ENCODE results near the gene PAK4.
"Not testable (repeated sequence)": the region's sequence is repeated elsewhere in the genome, so short reads cannot be mapped to it uniquely, and the experiment has no call there.

PAK4 gene

DNA sequence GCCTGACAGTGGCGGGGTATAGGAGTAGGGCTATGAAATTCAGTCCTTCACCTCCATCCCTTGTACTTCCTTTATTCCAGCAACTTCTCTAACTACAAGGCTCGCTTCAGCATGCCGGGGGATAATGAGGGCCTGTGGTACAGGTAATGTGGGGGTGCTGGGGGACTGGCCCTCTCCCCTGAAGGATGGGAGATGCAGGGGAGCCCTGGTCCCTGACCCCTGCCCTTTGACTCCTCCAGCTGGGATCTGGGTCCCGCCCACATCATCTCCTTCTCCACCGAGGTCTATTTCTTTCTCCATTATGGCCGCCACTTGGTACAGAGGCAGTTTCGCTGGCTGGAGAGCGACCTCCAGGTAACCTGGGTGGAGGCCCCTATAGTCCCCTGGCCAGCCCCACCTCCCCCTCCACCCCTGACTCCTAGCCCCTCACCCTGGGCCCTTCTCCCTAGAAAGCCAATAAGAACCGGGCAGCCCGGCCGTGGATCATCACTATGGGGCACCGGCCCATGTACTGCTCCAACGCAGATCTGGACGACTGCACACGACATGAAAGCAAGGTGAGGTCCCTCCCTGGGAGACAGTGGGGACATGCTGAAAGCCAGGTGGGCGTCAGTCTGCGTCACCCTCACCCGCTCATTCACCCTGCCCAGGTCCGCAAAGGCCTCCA is 25.0 kb upstream of the PAK4 start:
- no peak for DNase-seq

DNA sequence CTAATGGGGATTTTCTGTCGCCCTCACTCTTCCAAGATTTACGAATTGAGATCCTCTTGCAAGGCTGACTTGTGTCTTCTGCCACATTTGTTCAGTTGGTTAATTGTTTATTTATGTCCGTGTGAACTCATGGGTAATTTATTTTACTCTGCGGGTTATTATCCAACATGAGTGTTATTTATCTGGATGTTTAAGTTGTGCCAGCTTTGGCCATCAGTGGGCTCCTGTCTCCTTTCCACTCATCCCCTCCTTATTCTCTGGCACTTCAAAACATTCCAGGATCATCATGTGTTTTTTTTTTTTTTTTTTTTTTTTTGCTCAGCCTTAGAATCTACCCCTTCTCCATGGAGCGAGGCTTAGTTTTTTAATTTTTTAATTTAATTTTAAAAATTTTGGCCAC is 22.4 kb upstream of the PAK4 start:
- DNase-seq: no peak

DNA sequence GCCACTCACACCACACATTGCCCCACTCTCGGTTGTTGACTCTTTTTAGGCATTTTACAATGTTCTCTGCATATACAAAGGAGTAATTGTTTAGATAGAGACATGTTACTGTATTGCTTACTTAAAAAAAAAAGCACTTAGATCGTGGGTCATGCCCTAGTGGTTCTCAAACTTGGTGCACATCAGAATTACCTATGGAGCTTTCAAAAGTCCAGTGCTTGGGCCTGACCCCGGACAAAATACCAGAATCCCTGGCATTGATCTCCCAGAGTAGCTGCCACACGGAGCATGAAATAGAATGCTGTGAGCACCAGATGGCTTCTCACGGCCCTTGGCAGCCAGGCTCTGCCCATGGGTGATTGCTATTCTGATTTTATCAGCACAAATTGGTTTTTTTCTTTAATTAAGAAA is 21.4 kb upstream of the PAK4 start:
- no peak for DNase-seq

DNA sequence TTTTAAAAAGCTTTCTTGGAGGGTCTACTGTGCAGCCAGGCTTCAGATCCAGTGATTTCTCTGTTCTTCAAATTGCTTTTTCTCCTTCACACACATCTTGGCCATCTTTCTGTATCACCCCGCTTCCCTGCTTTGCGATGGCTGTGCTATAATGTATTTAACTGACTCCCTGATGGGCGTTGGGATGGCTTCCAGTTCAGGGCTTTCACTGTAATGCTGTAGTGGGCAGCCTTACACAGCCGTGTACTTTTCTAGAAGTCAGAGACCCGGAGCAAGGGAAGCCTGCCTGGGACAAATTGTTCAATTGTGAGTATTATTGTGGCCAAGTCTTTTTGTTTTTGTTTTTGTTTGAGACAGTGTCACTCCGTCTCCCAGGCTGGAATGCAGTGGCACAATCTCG is 19.4 kb upstream of the PAK4 start:
- DNase-seq: no peak

DNA sequence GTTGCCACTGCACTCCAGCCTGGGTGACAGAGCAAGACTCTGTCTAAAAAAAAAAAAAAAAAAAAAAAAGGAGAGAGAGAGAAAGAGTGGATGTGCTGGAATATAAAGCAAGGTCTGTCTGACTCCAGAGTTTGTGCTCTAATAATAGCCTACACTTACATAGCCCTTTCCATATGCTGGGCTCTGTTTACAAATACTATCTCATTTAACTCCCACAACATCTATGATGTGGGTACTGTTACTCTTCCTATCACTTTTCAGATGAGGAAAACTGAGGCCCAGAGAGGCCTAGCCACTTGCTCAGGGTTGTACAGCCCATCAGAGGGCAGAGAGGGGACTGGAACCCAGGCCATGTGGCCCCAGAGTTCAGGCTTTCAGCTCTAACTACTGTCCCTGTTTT is 15.9 kb upstream of the PAK4 start:
- no peak for DNase-seq

DNA sequence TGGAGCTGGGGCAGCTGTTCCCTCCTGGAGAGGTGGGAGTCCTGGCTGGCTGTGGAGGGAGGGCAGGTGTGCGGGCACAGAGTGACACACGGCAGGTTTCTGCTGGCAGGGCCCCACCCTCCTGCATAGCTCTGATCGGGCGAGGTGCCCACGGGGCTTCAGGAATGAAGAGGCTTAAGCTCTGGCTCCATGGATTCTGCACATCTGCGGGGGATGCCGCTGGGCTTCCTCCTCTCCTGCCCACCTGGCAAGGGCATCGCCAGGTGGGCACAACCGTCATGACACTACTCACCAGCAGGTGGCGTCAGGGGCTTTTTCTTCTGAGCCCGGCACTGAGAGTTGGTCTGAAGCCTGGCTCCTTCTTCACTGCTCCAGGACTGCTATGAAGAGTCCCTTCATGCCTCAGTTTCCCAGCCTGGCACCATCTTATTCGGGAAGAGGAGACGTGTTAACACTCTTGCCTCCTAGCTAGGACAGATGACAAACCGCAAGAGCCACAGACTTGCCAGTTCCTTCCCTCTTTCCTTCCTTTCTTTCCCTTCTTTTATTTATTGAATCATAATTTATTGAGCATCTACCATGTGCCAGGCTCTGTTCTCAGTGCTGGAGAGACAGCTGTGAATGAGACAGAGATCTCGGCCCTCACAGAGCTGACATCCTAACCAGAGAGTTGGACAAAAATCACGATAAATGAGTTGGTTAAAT is 15.2 kb upstream of the PAK4 start:
- peak; percentile 20 for DNase-seq

DNA sequence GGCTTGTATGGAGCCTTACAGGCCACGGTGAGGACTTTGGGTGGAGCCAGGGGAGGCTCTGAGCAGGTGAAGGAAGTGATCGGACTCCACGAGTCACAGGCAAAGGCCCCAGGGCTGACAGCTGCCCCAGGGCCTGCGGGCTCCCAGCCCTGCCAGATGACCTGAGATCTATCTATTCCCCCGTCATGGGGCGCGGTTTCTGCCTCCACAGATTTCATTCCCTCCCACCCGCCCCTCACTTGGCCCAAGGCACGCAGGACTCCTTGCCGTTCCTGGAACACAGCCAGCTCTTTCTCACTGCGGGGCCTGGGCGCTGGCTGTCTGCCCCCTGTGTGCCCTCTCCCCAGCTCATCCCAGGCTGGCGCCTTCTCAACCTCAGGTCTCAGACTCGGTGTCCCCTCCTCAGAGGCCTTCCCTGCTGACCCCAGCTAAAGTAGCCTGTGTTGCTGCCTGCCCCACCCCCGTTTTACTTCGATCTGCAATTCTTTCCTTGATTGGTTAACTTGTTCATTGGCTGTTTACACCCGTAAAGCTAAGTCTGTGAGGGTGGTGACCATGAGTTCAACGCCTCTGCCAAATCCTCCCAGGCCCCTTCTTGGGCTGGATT is 13.9 kb upstream of the PAK4 start:
- no peak for DNase-seq

DNA sequence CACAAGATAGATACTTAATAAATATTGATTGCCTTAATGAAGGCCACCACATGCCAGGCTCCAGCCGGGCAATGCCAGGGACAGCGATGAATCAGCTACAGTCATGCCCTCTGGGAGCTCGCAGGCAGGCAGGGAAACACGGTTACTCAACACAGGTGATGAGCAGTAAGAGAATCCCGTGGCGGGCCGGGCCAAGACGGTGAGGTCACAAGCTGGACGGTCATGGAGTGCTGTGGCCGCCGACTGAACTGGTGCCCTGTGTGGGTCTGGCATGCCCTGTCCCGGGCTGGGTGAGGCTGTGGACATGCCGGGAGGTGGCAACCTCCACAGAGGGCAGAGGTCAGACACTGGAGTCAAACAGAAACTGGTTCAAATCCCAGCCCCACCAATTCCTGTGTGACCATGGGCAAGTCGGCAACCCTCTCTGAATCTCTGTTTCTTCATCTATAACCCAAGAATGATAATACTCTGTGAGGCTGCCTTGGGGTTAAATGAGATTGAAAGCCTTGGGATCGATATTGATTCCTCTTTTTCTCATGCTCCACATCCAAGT is 13.2 kb upstream of the PAK4 start:
- DNase-seq: no peak

DNA sequence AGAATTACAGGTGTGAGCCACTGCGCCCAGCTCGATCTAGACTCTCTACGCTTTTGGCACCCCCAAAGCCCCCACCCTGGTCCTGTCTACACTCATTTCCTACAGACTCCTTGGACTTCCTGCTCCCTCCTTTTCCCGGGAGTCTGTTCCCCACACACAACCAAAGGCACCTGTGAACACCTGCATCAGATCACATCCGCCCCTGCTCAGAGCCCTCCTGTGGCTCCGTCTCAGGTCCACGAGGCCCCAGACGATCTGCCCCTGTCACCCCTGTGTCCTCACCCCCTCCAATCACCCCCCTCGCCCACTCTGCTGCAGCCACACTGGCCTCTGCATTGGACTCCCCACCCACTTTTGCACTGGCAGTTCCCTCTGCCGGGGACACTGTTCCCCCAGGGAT is 12.4 kb upstream of the PAK4 start:
- DNase-seq: no peak

DNA sequence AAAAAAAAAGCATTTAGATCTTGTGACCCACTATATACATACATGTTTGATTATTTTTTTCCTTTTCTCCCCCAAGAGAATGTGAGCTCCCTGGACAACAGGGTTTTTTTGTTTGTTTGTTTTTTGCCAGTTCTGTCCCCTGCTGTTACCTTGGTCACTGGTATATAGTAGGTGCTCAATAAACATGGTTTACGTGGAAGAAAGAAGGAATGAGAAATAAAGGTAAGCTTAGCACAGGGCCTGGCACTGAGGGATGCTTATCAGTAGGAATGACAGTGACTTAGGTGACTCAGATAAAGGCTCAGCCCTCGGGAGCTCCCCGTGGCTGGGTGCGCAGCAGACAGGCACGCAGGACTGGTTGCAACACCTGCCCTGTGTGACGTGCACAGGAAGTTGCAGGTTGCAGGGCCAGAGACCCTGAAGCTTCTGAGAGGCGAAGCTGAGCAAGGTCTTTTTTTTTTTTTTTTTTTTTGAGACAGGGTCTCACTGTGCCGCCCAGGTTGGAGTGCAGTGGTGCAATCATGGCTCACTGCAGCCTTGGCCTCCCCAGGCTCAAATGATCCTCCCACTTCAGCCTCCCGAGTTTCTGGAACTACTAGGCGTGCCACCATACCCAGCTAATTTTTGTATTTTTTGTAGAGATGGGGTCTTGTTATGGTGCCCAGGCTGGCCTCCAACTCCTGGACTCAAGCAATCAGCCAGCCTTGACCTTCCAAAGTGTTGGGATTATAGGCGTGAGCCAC is 10.3 kb upstream of the PAK4 start:
- no peak for DNase-seq

DNA sequence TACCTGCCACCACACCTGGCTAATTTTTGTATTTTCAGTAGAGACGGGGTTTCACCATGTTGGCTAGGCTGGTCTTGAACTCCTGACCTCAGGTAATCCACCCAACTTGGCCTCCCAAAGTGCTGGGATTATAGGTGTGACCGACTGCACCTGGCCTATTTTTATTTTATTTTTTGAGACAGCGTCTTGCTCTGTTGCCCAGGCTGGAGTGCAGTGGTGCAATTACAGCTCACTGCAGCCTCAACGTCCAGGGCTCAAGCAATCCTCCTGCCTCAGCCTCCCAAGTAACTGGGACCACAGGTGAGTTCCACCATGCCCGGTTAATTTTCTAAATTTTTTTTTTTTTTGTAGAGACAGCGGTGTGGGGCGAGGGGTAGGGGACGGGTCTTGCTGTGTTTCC is 8.6 kb upstream of the PAK4 start:
- DNase-seq: not testable (repeated sequence)

DNA sequence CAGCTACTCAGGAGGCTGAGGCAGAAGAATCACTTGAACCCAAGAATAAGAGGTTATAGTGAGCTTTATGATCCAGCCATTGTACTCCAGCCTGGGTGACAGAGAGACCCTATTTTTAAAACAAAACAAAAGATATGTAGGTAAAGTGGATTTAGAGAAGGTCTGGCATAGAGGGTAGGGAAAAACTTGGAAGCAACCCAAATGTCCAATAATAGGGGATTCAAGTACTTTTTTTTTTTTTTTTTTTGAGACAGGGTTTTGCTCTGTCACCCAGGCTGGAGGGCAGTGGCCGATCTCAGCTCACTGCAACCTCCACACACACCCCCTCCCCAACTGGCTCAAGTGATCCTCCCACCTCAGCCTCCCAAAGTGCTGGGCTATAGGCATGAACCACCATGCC is 5.8 kb upstream of the PAK4 start:
- no peak for DNase-seq

DNA sequence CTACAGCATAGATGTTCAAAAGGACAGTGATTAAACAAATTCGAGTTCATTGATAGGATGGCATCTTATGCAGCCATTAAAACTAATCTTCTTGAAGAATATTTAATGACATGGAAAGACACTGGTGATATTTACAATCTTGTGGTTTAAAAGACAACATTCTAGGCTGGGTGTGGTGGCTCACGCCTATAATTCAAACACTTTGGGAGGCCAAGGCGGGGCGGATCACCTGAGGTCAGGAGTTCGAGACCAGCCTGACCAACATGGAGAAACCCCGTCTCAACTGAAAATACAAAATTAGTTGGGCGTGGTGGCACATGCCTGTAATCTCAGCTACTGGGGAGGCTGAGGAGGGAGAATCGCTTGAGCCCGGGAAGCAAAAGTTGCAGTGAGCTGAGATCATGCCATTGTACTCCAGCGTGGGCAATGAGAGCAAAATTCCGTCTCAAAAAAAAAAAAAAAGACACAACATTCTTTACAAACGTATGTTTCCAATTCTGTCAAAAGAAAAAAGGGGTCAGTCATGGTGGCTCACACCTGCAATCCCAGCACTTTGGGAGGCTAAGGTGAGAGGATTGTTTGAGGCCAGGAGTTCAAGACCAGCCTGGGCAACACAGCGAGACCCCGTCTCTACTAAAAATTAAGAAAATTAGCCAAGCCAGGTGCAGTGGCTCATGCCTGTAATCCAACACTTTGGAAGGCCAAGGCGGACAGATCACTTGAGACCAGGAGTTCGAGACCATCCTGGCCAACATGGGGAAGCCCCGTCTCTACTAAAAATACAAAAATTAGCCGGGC is 2.5 kb upstream of the PAK4 start:
- no peak for DNase-seq

DNA sequence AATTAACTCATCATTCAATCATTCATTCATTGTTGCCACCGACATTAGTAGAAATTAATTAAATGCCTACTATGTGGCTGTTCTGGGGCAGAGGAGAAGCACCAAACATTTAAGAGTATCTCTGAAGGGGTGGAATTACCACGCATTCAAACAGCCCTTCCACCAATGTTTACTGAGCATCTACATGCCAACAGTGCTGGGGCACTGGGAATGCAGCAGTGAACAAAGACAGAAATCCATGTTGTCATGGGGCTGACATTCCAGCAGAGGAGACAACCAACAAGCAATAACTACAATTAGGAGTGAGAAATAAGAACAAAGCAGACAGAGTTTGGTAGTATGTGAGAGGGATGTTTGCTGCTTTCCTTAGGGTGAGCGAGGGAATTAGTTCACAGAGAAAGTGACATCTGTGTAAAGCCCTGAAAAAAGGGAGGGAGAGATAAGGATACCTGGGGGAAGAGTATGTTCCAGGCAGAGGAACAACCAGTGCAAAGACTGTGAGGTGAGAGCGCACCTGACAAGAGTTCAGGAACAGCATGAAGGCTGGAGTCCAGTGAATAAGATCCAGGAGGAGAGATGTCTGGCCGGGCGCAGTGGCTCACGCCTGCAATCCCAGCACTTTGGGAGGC is 1.3 kb upstream of the PAK4 start:
- no peak for DNase-seq

DNA sequence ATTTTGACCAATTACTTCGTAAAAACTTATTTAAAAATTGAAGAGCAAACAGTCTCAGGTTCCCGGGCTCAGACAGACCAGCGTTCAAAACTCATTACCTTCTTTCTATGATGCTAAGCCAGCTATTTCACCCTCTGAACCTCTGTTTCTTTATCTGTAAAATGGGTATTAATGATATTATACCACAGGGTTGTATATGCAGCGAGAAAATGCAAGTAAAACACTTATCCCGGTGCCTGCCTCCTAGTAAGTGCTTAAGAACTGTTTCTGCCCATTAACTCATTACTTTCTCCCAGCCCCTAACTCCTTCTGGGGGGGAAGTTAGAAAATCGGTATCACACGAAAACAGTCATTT is 410 bp upstream of the PAK4 start:
- DNase-seq: no peak

DNA sequence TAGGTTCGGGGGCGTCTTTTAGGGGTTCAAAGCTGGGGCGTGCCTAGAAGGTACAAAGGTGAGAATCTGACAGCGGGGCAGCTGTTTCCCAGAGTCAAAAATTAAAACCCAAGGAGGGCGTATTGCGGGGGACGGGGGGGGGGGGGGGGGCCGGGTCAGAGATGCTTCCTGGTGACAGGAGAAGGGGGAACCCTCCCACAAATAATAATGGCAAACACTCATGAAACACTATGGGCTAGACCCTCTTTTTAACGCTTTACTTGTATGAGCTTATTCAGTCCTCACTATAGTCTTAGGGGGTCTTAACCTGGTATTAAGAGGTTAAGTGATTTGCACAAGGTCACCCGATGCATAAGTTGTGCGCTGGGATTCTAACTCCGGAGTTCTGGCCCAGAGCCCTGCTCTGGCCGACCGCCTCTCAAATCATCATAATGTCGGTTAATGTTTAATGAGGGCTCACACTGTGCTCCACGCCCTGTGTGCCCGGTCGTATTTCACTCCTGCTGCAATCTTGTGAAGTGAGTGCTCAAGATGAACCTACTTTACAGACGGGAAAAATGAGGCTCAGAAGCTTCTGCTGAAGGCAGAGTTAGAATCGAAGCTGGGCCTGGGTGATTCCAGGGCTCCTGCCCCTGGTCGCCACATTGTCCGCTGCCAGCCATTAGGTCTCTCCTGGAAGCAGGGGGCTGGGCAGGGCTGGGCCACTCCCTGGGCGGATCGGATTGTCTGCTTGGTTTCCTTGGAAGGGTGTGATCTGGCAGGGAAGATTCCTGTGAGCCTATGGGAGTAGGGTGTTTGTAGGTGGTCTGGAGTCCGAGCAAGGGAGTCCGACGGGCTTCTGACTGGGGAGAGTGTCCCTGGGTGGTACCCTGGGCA is 964 bp downstream of the PAK4 start:
- peak; percentile 13 for DNase-seq

DNA sequence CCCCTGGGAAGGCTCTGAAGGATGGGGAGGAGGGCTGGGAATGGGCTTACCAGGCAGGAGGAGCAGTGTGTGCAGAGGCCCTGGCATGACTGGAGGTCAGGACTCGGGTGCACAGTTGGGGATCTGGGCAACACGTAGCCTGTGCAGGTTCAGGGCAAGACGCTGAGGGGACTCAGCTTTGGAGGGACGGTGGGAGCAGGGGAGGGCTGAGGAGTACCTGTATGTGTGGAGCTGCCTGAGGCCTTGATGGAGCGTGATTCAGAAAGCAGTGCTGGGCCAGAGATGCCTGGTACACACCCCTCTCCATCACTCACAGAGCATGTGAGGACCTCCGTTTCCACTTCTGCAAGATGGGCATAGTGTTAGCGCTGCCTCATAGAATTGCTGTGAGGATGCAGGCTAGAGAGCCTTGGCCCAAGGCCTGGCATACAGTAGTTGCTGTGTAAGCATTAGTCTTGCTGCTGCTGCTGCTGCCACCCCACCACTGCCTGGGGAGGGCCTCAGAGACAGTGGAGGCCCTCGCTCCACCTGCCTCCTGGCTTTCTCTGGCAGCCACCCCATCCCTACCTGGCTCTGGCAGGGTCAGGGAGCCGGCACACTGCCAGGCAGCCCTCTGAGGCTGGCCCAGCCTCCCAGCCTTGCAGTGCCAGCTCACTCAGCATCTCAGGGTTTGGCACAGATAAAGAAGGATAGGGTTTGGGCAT is 2.4 kb downstream of the PAK4 start:
- no peak for DNase-seq

DNA sequence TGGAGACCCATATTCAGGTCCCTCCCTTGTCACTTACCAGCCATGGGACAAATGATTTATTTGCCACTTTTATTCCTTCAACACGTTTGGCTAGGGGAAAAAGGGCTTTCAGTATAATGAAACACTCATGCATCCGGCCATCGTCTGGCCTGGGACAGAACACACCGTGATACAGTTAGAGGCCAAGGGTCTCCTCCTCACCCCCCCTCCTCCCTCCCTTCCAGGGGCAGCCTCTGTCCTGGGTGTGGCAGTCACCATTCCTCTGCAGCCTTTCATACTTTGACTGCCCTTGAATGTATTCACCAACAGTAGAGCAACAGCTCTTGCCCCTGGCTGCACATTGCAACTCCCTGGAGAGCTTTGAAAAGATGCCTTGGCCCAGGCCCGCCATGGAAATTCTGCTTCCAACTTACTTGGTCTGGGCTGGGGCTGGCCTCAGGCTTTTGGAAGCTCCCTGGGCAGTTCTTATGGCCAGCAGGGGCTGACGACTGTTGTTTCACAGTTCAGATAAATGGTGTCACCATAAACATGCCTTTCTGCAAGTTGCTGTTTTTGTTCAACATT is 3.0 kb downstream of the PAK4 start:
- no peak for DNase-seq

DNA sequence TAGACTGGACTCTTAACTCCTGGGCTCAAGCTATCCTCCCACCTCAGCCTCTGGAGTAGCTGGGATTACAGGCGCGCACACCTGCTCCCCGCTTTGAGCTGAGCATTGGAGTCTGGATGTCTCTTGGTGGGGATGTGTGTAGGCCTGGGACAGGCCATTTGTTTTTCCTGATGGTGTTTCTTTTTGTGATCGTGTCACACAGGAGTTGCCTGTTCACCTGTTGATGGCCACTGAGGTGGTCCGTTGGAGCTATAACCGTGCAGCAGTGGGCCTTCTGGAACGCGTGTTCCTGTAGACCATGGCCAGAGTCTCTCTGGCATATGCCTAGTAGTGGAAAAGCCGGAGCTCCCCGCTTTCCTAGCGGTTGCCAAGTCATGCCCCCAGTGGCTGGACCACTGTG is 3.5 kb downstream of the PAK4 start:
- DNase-seq: no peak

All from fibroblast of upper back skin (primary cell).